Measurements from ENCODE around the gene SBF1. TPM values are rescaled to one million over a fixed set of nuclear protein-coding genes. Genes with fewer than 3 reads are reported as not detected.

Gene SBF1
- total RNA-seq, result 100 to 1,000 TPM in 2 of 4 donors, 10 to 100 TPM in 2; 56.1 to 121 (median 86.9) TPM

GRCh38 chr22:50474710-50475651 lies at the start of gene SBF1:
Gene SBF1, minus strand, starts transcription at chr22:50475035. Its CDS starts 195 bp downstream, at chr22:50474840.
- H3K4me1 ChIP-seq, result peaks cover 42 to 52% (median 49%) of the 10 kb centered on the region in 4 donors
- intact Hi-C loops (cut with DNase I), result loop anchor here (5.0 to 10.0 kb wide), 2 partner anchors 32 to 230 kb away; partner anchors contain the start of genes LMF2, NCAPH2 and TUBGCP6

GRCh38 chr22:50523806-50524675 lies 49.2 kb upstream of the SBF1 start:
- Histone ChIP-seq H3K9me3 (no peaks in the 10 kb centered on the region), H3K27ac (replicated peaks in 1 of 4) (no peak overlapping the region), H3K4me3 (peak overlapping the region; percentile 64 to 75 (median 68)), H3K36me3 (peaks cover 25 to 52% (median 50%) of the 10 kb centered on the region in 4 donors), H3K27me3 (peaks cover 0 to under 1% (median 0%) of the 10 kb centered on the region in 4 donors), H3K4me1 (peaks cover 21 to 47% (median 38%) of the 10 kb centered on the region in 4 donors)
- intact Hi-C loops (cut with DNase I), result loop anchor here (2.0 kb wide), 1 partner anchor 15 kb away; the partner anchor contains the start of gene NCAPH2
- WGBS, result 80% methylated on average over 18 of the region's 25 CpGs
- no peak for TF ChIP-seq POLR2A (IDR thresholded peaks at IDR 0.05; ENCODE audit: low read depth)
- TF ChIP-seq POLR2AphosphoS5 (IDR thresholded peaks at IDR 0.05), result no peak
- TF ChIP-seq EP300 (IDR thresholded peaks at IDR 0.05), result no peak
- no peak for DNase-seq (ENCODE audit: extremely low spot score)

More at GRCh38 chr22:50474710-50475651, at the start of gene SBF1:
- Histone ChIP-seq H3K27ac (replicated peaks in 1 of 4) (peak within 1 kb of the TSS; percentile 85 to 90 (median 90)), H3K4me3 (peak within 1 kb of the TSS; percentile 84 to 98 (median 94)), H3K27me3 (peaks cover 0 to 16% (median 0%) of the 10 kb centered on the region in 4 donors), H3K36me3 (no peaks in the 10 kb centered on the region), H3K9me3 (no peaks in the 10 kb centered on the region)
- WGBS, result 26% methylated on average over 3 of the region's 97 CpGs
- DNase-seq (ENCODE audit: extremely low spot score), result peak; percentile 96
- TF ChIP-seq CTCF (IDR thresholded peaks at IDR 0.05) (no peak), EP300 (IDR thresholded peaks at IDR 0.05) (no peak), POLR2A (IDR thresholded peaks at IDR 0.05; ENCODE audit: low read depth) (peak; percentile 8), POLR2AphosphoS5 (IDR thresholded peaks at IDR 0.05) (peak; percentile 61 to 77)

GRCh38 chr22:50523458-50523805 lies 48.6 kb upstream of the SBF1 start:
- intact Hi-C loops (cut with DNase I), result no loop called here
- Histone ChIP-seq H3K9me3 (no peaks in the 10 kb centered on the region), H3K4me1 (peaks cover 21 to 44% (median 32%) of the 10 kb centered on the region in 4 donors), H3K36me3 (peaks cover 30 to 58% (median 56%) of the 10 kb centered on the region in 4 donors), H3K27ac (replicated peaks in 1 of 4) (no peak overlapping the region), H3K4me3 (no peak overlapping the region), H3K27me3 (no peaks in the 10 kb centered on the region)
- 93% methylated on average over 14 of the region's 16 CpGs for WGBS
- TF ChIP-seq POLR2AphosphoS5 (IDR thresholded peaks at IDR 0.05) (no peak), EP300 (IDR thresholded peaks at IDR 0.05) (no peak), POLR2A (IDR thresholded peaks at IDR 0.05; ENCODE audit: low read depth) (no peak), CTCF (IDR thresholded peaks at IDR 0.05) (no peak)
- DNase-seq (ENCODE audit: extremely low spot score), result no peak

- Histone ChIP-seq H3K36me3 (peaks cover 30 to 63% (median 61%) of the 10 kb centered on the region in 4 donors), H3K9me3 (no peaks in the 10 kb centered on the region), H3K4me3 (no peak overlapping the region), H3K4me1 (peaks cover 21 to 41% (median 32%) of the 10 kb centered on the region in 4 donors), H3K27ac (replicated peaks in 1 of 4) (no peak overlapping the region), H3K27me3 (no peaks in the 10 kb centered on the region)
- WGBS, result 92% methylated on average over 11 of the region's 22 CpGs
- intact Hi-C loops (cut with DNase I), result no loop called here
- TF ChIP-seq POLR2A (IDR thresholded peaks at IDR 0.05; ENCODE audit: low read depth), result no peak
- no peak for TF ChIP-seq CTCF (IDR thresholded peaks at IDR 0.05)
- TF ChIP-seq POLR2AphosphoS5 (IDR thresholded peaks at IDR 0.05), result no peak
- no peak for DNase-seq (ENCODE audit: extremely low spot score)
Measured at GRCh38 chr22:50522806-50523438, 48.1 kb upstream of the SBF1 start.

Data from esophagus muscularis mucosa (tissue), 4 donors.